ENCODE measurements around the gene SPIRE2.
"Not testable (repeated sequence)": the region's sequence is repeated elsewhere in the genome, so short reads cannot be mapped to it uniquely, and the experiment has no call there.

The SPIRE2 gene

DNA sequence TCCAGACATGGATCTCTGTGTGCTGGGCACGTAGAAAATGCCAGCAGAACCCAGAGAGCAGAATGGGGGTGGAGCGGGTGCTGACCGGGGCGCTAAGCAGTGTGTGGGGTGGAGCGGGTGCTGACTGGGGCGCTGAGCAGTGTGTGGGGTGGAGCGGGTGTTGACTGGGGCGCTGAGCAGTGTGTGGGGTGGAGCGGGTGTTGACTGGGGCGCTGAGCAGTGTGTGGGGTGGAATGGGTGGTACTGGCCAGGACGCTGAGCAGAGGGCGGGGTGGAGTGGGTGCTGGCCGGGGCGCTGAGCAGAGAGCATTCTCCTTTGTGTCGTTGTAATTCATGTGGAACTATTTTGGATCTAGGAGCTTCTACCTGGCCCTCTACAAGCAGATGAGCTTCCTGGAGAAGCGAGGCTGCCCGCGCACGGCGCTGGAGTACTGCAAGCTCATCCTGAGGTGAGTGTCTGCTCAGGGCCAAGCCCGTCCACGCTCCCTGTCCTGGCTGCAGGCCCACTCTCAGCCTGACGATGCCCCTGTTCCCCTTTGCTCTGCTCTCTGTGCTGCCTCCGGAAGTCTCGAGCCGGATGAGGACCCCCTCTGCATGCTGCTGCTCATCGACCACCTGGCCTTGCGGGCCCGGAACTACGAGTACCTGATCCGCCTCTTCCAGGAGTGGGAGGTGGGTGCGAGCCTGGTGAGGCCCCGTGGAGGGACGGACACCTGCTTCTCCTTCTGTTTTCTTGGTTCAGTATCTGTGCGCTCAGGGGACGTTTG lies 70.1 kb downstream of the SPIRE2 start:
- no peak for DNase-seq

DNA sequence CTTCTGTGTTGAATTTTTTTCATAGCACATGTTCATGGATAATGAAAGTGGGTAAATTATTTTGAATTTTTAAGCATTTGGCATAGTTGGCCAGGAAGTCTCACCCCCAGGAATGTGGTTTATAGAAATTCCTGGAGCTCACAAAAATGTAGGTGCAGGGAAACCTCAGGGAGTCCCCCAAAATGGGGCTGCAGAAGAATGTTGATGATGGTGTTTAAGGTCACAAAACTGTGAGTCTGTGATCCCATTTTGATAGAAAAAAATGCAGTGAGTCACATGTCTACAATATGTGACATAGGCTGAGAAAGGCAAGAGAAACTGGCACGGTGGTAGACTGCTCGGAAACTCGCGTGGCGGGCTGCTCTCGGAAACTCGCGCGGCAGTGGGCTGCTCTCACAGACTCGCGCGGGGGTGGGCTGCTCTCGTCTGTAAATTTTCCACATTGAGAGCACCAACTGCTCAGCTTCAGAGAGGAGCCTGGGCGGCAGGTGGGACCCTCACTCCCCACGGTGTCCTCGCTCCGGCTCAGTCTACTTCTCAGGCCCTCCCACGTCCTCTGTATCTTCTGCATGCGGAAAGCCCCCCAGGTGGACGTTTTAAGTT lies 71.7 kb downstream of the SPIRE2 start:
- no peak for DNase-seq

DNA sequence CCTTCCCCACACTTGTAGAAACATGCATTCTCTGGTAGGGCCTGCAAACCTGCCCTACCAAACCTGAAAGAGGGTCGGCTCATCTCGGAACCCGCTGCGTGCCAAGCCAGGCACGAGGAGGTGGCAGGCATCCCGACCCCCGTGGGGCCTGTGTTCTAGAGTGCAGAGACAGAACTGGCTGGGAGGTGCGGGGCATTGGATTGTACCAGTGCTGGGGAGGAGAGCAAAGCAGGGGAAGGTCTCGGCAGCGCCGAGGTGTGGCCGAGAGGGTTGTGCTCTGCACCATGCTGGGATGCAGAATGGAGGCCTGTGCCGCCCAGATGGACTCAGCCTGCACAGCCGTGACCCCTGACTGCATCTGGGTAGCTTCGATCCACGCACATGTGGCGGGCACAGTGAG lies 72.6 kb downstream of the SPIRE2 start:
- DNase-seq = no peak

DNA sequence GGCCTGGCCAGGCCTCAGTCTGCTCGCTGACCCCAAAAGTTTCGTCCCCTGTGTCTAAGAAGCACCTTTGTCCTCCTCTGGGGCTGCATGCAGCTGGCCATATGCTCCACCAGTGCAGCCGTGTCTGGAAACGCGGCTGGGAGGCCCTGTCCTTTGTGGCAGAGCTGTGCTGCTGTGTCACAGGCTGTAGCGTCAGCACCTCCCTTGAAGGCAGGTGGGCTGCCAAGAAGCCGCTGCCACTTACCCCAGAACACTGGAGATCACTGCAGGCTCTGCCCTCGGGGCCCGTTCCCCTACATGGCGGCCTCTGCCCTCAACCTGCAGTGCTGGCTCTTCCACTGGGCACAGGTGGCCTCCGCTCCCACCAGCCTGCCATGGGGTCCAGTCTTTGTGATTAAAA lies 74.7 kb downstream of the SPIRE2 start:
- DNase-seq = peak; percentile 29

DNA sequence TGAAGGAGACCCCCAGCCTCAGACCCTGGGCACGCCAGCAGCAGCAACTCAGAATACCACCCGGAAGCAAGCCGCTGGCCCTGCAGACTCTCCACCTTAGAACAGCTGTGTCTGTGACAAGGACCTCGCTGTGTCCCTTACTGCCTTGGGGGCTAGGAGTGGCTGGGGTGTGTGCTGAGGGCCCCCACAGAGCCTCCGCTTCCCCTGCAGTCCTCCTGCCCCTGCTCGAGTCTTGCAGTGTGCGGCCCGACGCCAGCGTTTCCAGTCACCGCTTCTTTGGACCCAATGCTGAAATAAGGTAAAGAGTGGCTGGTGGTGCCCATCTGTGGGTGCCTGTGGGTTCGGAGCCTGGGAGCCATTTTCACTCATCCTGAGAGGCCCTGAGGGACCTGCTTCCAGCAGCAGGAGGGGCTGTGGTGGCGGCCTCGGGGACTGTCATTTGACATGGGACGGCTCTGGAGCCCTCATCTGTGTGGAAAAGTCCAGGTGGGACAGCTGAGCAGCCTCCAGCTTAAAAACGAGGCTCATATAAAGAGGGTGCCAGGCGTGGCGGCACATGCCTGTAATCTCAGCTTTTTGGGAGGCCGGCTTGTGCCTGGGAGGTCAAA lies 75.7 kb downstream of the SPIRE2 start:
- no peak for DNase-seq

DNA sequence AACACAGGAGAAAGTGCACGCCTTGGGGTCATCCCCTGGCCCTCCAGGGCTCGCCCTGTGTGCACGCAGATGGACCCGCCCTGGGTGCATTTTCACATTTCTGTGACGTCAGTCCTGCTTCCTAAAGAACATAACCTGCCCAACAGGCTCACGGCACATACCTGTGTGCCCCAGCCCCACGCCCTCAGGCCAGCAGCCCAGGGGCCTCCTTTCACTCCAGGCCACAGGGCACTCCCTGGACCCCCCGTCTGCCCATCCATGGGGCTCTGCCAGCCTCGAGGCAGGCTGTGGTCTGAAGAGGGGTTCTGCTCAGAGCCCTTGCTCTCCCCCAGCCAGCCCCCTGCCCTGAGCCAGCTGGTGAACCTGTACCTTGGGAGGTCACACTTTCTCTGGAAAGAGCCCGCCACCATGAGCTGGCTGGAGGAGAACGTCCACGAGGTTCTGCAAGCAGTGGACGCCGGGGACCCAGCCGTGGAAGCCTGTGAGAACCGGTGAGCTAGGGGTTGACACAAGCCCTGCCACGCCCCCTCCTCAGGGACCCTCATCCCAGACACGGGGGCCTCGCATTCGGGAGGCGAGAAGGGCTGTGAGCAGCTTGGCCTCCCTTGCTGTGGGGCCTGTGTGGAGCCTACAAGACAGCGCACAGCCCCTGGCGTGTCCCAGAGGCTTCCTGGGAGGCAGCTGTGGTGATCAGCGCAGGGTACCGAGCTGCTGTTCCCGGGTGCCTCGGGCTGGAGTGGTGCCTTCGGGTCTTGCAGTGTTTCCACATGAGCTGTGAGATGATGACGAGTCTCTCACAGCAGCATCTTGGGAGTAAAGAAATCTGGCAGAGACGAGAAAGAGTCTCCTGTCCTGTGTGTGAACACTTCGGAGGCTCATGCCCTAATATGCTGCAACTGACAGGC lies 76.6 kb downstream of the SPIRE2 start:
- DNase-seq = no peak

DNA sequence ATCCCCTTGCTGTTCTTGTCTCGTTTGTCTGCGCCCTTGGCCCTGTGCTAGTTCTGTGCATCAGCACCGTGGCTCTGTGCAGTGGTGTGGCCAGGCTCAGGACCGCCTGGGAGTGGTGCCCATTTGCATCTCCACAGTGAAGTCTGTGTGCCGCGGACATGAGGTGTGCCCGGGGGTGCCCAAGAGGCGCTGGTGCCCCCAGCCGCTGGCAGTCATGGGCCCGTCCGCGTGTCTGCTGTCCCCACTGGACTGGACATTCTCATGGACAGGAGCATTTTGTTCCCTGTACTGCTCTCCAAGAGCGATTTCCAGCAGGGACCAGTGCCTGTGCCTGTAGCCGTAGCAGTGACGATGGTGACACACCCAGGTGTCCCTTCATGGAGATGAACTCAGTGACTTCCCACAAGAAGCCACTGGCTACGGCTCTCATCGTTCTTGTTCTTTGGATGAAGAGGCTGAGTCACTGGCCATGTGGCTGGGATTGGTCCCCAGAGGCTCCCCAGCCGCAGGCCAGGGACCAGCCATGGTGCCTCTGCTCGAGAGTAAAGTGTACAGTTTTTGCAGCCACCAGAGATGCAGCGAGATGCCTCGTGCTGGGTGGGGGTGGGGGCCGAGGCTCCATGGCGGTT lies 77.3 kb downstream of the SPIRE2 start:
- DNase-seq = no peak

DNA sequence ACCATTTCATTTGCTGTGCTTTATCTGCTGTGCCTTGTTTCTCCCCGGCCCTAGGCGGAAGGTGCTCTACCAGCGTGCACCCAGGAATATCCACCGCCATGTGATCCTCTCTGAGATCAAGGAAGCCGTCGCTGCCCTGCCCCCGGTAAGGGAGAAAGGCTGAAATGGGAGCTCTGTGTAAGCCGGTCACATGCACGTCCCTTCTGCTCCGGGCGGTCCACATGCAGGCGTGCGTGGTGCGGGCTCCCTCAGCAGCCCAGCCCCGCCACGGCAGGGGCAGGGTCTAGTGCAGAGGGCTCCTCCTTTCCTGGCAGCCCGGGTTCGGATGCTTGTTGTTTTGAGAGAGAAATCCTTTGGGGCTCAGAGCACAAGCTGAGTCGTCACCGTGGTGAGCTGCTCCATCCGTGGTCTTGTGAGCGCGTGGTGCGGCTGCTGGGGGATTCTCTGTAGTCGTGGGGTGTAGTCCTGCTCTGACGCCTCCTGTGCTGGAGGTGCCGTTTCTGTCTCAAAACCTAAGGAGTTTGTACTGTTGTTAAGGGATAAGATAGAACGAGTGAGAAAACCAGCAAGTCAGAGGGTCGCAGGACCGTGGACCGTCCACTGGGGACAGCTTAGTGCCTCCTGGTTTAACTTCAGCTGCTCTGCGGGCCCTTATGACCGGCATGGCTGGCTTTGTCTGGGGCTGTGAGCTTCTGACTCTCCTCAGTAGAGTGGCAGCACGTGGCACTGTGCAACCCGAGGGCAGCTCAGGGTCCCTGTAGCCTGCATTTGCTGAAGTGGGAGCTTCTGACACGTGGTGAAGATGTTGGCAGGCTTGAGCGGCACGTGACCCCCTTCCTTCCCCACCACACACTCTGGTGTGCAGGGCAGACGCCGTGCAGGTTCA lies 78.1 kb downstream of the SPIRE2 start:
- no peak for DNase-seq

DNA sequence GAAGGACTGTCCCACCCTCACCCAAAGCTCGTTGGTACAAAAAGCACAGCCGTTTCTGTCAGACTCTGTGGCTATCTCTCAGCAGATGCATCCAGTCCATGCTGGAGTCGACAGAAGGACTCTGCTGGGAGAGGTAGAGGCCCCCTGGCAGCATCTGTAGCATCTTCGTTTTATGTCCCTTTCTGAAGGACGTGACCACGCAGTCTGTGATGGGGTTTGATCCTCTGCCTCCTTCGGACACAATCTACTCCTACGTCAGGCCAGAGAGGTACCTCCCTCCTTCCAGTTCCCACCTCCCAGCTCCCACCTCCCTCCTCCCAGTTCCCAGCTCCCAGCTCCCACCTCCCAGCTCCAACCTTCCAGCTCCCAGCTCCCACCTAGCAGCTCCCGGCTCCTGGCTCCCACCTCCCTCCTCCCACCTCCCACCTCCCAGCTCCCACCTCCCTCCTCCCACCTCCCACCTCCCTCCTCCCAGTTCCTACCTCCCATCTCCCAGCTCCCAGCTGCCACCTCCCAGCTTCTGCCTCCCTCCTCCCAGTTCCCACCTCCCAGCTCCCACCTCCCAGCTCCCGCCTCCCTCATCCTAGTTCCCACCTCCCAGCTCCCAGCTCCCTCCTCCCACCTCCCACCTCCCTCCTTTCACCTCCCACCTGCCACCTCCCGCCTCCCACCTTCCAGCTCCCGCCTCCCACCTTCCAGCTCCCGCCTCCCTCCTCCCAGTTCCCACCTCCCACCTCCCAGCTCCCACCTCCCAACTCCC lies 79.0 kb downstream of the SPIRE2 start:
- DNase-seq = no peak

DNA sequence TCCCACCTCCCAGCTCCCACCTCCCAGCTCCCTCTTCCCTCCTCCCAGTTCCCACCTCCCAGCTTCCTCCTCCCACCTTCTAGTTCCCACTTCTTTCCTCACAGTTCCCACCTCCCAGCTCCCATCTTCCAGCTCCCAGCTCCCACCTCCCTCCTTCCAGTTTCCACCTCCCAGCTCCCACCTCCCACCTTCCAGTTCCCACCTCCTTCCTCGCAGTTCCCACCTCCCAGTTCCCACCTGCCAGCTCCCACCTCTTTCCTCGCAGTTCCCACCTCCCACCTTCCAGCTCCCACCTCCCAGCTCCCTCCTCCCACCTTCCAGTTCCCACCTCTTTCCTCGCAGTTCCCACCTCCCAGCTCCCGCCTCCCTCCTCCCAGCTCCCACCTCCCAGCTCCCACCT lies 80.0 kb downstream of the SPIRE2 start:
- no peak for DNase-seq

DNA sequence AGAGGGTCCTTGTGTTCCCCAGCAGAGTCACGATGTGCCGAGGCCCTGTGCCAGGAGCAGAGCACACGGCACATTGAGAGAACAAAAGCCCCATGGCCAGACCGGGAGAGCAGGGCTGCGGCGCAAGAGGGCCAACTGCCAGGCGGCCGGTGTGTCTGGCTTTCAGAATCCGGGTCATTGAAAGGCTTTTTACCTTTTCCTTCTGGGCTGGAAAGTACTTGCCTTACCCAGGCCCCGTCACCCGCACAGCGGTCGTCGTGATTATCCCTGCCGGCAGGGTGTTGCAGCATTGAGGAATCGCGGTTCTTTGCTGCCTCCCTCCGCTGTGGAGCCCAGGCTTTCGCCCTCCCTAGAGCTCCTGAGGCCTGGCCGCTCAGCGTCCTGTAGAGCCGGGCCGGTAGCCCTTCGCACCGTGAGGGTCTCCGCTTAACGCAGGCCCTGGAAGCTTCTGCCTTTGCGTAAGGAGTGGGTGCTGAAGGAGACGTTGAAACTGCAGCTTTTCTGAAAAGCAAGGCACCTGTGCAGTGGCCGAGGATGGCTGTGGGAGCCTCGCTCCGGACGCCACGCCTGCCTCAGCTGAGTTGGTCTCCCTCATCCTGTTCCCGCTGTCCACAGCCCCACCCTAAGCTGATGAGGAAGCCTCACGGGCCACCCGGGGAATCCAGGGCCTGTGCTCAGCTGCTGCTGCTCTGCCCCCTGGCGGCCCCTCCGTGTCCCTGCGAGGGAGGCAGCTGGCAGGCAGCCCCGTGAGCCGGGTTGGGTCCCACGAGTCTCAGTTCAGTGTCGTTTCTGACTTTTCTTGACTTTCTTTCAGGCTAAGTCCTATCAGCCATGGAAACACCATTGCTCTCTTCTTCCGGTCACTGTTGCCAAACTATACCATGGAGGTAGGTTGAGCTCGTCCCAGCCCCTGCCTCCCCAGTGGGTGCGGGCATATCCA lies 81.8 kb downstream of the SPIRE2 start:
- peak; percentile 20 for DNase-seq

DNA sequence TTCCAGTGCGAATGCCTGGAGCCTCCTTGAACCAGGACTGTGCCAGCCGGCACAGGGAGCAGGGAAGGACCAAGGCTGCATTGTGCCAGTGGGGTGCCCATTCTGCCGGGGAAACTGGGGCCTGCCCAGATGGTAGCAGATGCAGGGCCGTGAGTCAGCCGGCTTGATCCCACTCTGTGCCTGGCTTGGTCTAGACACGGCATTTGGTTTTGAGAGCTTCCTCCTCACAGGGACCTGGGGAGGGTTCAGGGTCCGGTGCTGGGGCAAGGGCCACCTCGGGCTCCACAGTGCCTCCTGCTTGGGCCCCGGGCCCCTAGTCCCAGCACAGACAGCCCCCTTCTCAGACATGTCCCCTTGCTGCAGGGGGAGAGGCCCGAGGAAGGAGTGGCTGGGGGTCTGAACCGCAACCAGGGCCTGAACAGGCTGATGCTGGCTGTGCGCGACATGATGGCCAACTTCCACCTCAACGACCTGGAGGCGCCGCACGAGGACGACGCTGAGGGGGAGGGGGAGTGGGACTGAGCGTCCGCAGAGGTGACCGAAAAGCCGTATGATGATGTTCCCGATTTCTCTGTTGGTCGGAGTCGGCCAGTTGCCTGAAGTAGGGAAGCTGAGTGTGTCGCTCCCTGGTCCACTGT lies 82.6 kb downstream of the SPIRE2 start:
- no peak for DNase-seq

DNA sequence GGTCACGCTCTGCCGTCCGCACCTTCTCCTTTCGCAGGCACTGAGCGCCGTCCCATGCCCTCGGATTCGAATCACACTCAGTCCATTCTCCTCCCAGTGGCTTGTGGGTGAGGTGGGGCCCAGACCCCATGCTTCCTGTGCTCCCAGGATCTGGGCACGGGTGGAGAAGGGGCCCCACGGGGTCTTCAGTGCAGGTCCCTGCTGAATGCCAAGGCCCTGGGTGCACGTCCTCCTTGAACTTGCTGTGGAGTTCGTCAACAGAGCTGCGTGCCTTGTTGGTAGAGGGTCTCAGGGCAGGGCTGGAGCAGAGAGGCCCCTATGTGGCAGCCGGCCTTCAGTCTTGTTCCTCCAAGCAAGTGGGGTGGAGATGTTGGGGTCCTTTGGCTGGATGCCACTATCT lies 83.1 kb downstream of the SPIRE2 start:
- DNase-seq = no peak

DNA sequence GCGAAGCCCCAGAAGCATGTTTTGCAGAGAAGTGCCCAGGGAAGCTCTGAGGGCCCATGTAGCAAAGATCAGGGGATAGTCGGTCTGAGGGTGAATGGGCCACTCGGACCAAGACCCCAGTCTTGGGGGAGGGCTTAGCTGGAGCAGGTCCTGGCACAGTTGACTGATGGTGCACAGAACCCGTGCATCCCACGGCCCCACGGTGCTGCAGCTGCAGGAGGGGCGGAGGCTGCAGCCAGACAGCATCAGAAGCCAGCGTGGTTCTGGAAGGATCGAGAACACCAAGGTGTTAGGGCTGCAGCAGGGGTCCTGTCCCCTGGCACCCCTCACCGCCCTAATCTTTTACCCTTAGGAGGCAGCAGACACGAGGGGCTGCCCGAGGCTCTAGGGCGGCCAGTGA lies 83.9 kb downstream of the SPIRE2 start:
- no peak for DNase-seq

DNA sequence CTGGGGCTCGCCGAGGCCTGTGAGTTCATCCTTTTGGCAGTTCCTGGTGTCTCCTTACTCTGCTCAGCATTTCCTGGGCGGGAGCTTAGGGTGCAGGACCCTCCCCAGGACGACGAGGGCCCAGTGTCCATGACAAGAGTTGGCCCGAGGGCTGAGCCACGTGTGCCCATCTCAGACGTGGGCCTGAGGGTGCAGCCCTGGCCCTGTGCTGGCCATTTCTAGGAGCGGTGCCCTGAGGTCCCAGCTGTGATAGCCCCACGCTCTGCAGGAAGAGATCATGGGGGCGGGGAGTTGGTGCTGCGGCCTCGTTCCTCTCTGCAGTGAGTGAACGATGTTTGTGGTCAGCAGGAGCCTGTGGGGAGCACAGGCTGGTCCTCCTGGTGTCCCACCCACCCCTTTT lies 84.4 kb downstream of the SPIRE2 start:
- no peak for DNase-seq

DNA sequence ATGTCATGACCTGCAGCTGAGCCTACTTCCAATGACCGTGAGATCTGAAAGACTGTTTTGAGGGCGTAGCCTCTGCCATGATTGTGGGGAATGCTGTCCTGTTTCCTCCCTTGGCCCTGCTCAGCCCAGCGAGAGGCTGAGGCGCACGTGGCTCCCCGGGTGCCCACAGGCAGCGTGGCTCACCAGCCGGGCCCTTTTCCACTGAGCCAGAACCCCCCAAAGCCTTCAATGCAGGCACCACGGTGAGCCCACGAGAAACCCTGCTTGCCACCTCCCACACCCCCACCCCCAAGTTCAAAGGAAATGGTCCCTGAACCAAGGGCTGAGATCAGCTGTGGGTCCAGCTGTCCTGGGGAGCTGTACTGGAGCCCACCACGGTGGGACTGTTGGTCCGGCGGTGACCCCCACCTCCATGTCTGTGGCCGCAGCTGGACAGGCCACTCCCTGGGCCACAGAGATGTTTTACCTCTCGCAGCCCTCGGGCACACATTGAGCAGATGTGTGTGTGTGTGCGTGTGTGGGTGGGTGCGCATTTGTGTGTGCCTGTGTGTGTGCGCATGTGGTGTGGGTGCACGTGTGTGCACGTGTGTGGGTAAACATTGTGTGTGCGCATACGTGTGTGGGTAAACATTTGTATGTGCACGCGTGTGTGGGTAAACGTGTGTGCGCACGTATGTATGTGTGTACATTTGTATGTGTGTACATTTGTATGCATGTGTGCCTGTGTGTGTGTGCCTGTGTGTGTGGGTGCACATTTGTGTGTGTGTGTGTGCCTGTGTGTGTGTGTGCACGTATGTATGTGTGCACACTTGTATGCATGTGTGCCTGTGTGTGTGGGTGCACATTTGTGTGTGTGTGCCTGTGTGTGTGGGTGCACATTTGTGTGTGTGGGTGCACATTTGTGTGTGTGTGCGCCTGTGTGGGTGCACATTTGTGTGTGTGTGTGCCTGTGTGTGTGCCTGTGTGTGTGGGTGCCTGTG lies 85.4 kb downstream of the SPIRE2 start:
- DNase-seq = no peak

DNA sequence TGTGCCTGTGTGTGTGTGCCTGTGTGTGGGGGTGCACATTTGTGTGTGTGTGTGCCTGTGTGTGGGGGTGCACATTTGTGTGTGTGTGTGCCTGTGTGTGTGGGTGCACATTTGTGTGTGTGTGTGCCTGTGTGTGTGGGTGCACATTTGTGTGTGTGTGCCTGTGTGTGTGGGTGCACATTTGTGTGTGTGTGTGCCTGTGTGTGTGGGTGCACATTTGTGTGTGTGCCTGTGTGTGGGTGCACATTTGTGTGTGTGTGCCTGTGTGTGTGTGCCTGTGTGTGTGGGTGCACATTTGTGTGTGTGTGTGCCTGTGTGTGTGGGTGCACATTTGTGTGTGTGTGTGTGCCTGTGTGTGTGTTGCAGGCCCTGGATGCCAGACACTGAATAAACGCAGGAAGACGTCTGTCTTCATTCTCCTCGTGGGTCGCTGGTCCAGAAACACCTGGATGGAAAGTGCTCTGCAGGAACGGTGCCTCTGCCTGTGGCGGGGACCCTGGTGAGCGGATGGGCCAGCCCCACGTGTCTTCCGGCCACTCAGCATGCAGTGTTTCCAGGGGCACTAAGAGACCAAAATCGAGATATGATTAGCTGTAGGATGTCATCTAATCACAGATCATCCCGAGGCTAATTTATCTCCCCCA lies 86.5 kb downstream of the SPIRE2 start:
- DNase-seq = not testable (repeated sequence)

Measured in RPMI8226 (cell line).